Chondrocyte (in vitro differentiated cells): Measurements from ENCODE around the gene SMIM20. TPM values are rescaled to one million over a fixed set of nuclear protein-coding genes. Genes with fewer than 3 reads are reported as not detected.

Experiments
- DNase-seq: peaks from one replicate; pipeline ENCODE4 v3.0.0; 2021; ENCODE audit warnings: mixed read lengths, low spot score
- H3K27ac Mint-ChIP-seq: one replicate; pipeline ENCODE4 v1.8.0; 2021; ENCODE audit warnings: mild to moderate bottlenecking, moderate library complexity, mixed read lengths; ENCODE audit not compliant: unreplicated experiment
- H3K27me3 Mint-ChIP-seq: 2 replicates; pipeline ENCODE4 v1.8.0; 2021; ENCODE audit warnings: low read depth, mixed read lengths
- H3K36me3 Mint-ChIP-seq: 2 replicates; pipeline ENCODE4 v1.8.0; 2021; ENCODE audit warnings: low read depth, mixed read lengths
- H3K4me1 Mint-ChIP-seq: 2 replicates; pipeline ENCODE4 v1.8.0; 2021; ENCODE audit warnings: low read depth, mild to moderate bottlenecking, mixed read lengths
- H3K4me3 Mint-ChIP-seq: one replicate; pipeline ENCODE4 v1.8.0; 2021; ENCODE audit warnings: mild to moderate bottlenecking, moderate library complexity, mixed read lengths; ENCODE audit not compliant: unreplicated experiment
- H3K9me3 Mint-ChIP-seq: 2 replicates; pipeline ENCODE4 v1.8.0; 2021; ENCODE audit warnings: low read depth, mixed read lengths
- total RNA-seq: library from RNA; stranded (reverse); gene quantifications from 3 replicates; pipeline ENCODE4 v1.2.1, GENCODE V29; 2021
- TF ChIP-seq, protein P1 (sequence below): fragments of 200-600 bp; sonication (generic); IDR thresholded peaks from 2 replicates; pipeline ENCODE4 v1.5.0; 2021; ENCODE audit warnings: antibody characterized with exemption, mild to moderate bottlenecking, moderate library complexity

Gene SMIM20
- total RNA-seq, 1 donor from 2014 or later = 19.7 TPM

DNA sequence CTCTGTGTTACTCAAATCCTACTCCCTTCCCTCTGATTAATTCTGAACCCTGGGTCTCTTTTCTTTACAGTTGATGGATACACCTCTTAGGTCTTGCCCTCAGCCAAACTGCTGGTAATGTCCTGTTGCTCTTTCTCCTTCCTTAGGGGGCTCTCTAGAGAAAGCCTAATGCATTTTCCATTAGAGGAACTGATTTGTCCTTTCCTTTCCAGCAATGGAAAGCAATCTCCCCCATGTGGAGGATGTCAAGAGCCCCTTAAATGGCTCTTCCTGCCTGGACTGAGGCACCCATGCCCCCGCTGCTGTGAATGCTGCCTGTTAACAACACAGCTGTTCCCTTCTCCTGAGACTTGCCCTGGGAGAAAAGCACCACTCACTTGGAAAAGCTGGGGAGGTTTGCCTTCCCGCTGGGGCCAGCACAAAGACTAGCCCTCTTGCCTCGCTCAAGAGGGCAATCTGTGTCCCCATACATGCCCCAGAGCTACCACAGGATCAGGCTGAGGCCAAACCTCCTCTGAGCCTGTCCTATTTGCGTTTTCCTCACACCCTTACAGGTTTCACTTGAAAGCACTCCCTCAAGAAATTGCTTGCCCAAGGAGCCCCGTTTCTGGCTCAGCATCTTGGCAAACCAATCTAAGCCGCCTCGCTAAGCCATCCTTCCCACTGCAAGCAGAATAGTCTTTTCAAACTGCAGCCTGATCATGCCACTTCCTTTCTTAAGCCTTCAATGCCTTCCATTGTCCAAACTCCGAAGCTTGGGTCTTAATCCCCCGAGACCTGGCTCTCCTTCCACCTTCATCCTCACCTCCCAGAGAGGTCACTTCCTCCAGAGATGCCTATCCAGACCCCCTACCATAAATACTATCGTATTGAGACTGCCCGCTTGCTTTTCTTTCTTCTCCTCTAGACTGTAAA, 23.2 kb upstream of the SMIM20 start:
- no peak overlapping the region for H3K4me3 Mint-ChIP-seq
- TF ChIP-seq, protein P1, sequence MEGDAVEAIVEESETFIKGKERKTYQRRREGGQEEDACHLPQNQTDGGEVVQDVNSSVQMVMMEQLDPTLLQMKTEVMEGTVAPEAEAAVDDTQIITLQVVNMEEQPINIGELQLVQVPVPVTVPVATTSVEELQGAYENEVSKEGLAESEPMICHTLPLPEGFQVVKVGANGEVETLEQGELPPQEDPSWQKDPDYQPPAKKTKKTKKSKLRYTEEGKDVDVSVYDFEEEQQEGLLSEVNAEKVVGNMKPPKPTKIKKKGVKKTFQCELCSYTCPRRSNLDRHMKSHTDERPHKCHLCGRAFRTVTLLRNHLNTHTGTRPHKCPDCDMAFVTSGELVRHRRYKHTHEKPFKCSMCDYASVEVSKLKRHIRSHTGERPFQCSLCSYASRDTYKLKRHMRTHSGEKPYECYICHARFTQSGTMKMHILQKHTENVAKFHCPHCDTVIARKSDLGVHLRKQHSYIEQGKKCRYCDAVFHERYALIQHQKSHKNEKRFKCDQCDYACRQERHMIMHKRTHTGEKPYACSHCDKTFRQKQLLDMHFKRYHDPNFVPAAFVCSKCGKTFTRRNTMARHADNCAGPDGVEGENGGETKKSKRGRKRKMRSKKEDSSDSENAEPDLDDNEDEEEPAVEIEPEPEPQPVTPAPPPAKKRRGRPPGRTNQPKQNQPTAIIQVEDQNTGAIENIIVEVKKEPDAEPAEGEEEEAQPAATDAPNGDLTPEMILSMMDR = no peak
- H3K36me3 Mint-ChIP-seq = no peaks in the 10 kb centered on the region
- peaks cover 2% of the 10 kb centered on the region for H3K27me3 Mint-ChIP-seq
- H3K27ac Mint-ChIP-seq = no peak overlapping the region
- DNase-seq = no peak
- no peaks in the 10 kb centered on the region for H3K4me1 Mint-ChIP-seq
- H3K9me3 Mint-ChIP-seq = no peaks in the 10 kb centered on the region

DNA sequence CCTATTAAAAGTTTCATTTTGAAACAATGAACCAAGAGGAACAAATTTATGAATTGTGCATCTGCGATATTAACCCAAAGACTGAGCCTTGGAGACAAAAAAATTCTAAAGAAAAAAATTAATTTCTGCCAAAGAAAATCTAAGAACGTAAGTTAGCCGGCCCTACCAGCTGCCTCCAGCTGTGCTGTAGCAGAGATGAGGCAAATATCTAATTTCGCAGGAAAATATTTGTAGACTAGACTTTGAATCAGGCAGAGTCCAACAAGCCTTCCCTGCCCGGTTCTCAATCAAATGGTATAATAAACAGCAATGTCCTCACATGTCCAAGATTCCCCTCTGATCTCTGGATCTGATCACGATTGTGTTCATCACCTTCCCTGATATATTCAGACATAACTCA, 21.2 kb upstream of the SMIM20 start:
- Mint-ChIP-seq H3K36me3 (no peaks in the 10 kb centered on the region), H3K27me3 (peaks cover 2% of the 10 kb centered on the region), H3K4me3 (no peak overlapping the region), H3K4me1 (no peaks in the 10 kb centered on the region), H3K9me3 (no peaks in the 10 kb centered on the region), H3K27ac (no peak overlapping the region)
- TF ChIP-seq, protein P1 = no peak
- DNase-seq = no peak

DNA sequence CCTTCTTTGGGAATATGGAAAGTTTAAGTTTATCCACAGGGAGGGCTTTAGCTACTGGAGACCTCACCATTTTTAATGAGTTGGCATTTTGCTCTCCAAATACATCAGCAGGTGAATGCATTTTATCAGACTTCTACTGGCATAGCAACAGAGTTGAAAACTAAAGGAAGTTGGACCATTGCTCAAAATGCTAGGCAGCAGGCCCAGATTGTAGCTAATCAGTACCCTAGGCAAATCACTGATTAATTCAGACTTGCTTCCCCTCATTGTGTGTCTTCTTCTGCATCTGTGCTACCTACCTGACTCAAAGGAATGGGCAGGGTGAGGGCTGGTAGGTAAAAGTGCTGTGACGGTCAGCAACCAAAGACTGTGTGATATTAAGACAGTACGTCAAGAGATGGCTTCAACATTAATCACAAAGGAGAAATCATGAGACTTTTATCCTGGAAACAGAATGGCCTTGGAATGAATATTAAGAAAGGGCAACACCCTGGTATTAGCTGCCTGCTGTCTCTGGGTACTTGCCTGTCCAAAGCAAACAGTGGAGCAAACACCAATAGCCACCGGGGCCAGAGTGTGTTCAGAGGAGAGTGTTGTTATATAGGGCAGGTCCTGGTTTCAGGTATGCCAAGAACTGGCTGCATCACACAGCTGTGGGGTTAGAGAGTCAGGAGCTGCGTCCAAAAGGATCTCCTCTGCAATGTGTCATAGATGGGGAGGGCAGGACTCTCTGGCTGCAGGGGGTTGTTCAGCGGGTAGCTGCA, 17.1 kb upstream of the SMIM20 start:
- Mint-ChIP-seq H3K27me3 (no peaks in the 10 kb centered on the region), H3K36me3 (no peaks in the 10 kb centered on the region), H3K4me3 (no peak overlapping the region), H3K27ac (no peak overlapping the region), H3K4me1 (no peaks in the 10 kb centered on the region), H3K9me3 (no peaks in the 10 kb centered on the region)
- DNase-seq = no peak
- TF ChIP-seq, protein P1 = no peak

DNA sequence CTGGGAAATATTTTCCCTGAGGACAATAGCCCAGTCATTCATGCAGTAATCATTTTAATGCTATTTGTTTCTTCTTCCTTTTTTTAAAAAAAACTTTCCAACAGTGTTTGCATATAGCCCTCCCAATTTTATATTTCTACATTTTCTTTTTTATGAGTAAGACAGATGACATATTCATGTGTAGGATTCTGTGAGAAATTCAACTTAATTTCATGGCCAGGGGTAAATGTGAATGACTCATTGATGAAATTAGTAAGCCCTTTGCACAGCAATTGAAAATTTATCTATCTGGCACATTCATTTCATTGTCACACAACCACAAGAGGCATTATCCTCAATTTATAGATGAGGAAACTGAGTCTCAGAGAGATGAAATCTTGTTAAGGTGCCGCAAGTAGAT, 13.7 kb upstream of the SMIM20 start:
- Mint-ChIP-seq H3K4me3 (no peak overlapping the region), H3K36me3 (no peaks in the 10 kb centered on the region), H3K27ac (no peak overlapping the region), H3K9me3 (no peaks in the 10 kb centered on the region), H3K4me1 (peaks cover 3% of the 10 kb centered on the region), H3K27me3 (no peaks in the 10 kb centered on the region)
- DNase-seq = no peak
- TF ChIP-seq, protein P1 = no peak

DNA sequence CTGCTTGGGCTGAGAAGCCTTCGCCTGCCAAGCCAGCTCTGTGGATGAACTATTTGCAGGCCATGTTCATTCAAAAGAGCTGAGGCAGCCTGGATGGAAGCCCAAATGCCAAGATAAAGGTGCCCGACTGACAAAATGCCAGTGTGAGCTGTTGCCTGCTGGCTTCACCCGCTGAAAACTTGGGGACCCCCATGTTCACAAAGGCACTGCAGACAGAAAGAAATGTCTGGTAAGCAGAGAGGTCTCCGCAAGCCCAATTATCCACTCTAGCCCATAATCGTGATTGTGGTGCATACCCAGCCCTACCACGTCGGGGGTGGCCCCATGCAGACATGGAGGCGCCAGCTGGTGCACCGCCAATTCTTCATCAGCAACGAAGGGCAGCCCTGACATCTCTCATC, 13.0 kb upstream of the SMIM20 start:
- Mint-ChIP-seq H3K9me3 (no peaks in the 10 kb centered on the region), H3K36me3 (no peaks in the 10 kb centered on the region), H3K4me1 (peaks cover 3% of the 10 kb centered on the region), H3K4me3 (no peak overlapping the region), H3K27me3 (no peaks in the 10 kb centered on the region), H3K27ac (no peak overlapping the region)
- TF ChIP-seq, protein P1 = no peak
- no peak for DNase-seq
